ENCODE results near the gene CRAMP1.

GRCh38 chr16:1667916-1668315 lies 55.8 kb downstream of the CRAMP1 start:
- TF ChIP-seq, protein P1, sequence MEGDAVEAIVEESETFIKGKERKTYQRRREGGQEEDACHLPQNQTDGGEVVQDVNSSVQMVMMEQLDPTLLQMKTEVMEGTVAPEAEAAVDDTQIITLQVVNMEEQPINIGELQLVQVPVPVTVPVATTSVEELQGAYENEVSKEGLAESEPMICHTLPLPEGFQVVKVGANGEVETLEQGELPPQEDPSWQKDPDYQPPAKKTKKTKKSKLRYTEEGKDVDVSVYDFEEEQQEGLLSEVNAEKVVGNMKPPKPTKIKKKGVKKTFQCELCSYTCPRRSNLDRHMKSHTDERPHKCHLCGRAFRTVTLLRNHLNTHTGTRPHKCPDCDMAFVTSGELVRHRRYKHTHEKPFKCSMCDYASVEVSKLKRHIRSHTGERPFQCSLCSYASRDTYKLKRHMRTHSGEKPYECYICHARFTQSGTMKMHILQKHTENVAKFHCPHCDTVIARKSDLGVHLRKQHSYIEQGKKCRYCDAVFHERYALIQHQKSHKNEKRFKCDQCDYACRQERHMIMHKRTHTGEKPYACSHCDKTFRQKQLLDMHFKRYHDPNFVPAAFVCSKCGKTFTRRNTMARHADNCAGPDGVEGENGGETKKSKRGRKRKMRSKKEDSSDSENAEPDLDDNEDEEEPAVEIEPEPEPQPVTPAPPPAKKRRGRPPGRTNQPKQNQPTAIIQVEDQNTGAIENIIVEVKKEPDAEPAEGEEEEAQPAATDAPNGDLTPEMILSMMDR (IDR thresholded peaks at IDR 0.05 in 8 of 11, conservative IDR thresholded peaks at IDR 0.05 in 3 of 11) = no peak
- TF ChIP-seq POLR2AphosphoS5 (IDR thresholded peaks at IDR 0.05) (peak in 1 of 3 donors; percentile 22), POLR2A (IDR thresholded peaks at IDR 0.05) (no peak)
